Loucy (cell line): Measurements from ENCODE around the gene ILF3.

ENCODE experiments used
- H2AFZ ChIP-seq: fragments of 200-600 bp; sonication (generic); 2 replicates; pipeline ENCODE4 v1.6.0; 2016; ENCODE audit warnings: antibody characterized with exemption, mild to moderate bottlenecking, low read length, moderate library complexity
- H3F3A ChIP-seq: fragments of 200-600 bp; 2 replicates; pipeline ENCODE4 v1.6.0; 2016; ENCODE audit warnings: antibody characterized with exemption, low read depth, mild to moderate bottlenecking
- H3K27me3 ChIP-seq: fragments of 200-600 bp; sonication (generic); 2 replicates; pipeline ENCODE4 v1.6.1; 2014; ENCODE audit warnings: low read length, mild to moderate bottlenecking; ENCODE audit not compliant: insufficient read depth, poor library complexity, severe bottlenecking
- H3K36me3 ChIP-seq: fragments of 200-600 bp; sonication (generic); 2 replicates; pipeline ENCODE4 v1.6.1; 2016; ENCODE audit warnings: low read length; ENCODE audit not compliant: insufficient read depth
- H3K4me1 ChIP-seq: fragments of 200-600 bp; sonication (generic); 2 replicates; pipeline ENCODE4 v1.5.1; 2014; ENCODE audit warnings: low read length, mild to moderate bottlenecking; ENCODE audit not compliant: insufficient read depth, poor library complexity, severe bottlenecking
- H3K4me2 ChIP-seq: fragments of 200-600 bp; sonication (generic); 2 replicates; pipeline ENCODE4 v1.6.0; 2014; ENCODE audit warnings: antibody characterized with exemption, low read length, low read depth, mild to moderate bottlenecking; ENCODE audit not compliant: poor library complexity, severe bottlenecking
- H3K4me3 ChIP-seq: fragments of 200-600 bp; sonication (generic); 2 replicates; pipeline ENCODE4 v1.5.1; 2014; ENCODE audit warnings: low read length, mild to moderate bottlenecking, mixed read lengths; ENCODE audit not compliant: poor library complexity, severe bottlenecking
- H3K79me2 ChIP-seq: fragments of 200-600 bp; sonication (generic); 2 replicates; pipeline ENCODE4 v1.6.1; 2014; ENCODE audit warnings: low read length; ENCODE audit not compliant: insufficient read depth
- H3K9ac ChIP-seq: fragments of 200-600 bp; sonication (generic); 2 replicates; pipeline ENCODE4 v1.6.0; 2014; ENCODE audit warnings: mild to moderate bottlenecking, low read depth, low read length, moderate library complexity; ENCODE audit not compliant: poor library complexity, severe bottlenecking
- H3K9me2 ChIP-seq: fragments of 200-600 bp; sonication (generic); replicated peaks from 2 replicates; pipeline ENCODE4 v1.6.1; 2016; ENCODE audit warnings: low read depth, low read length, mixed read lengths
- H3K9me3 ChIP-seq: fragments of 200-600 bp; sonication (generic); 2 replicates; pipeline ENCODE4 v1.6.1; 2014; ENCODE audit warnings: mild to moderate bottlenecking, antibody characterized with exemption, low read length, low read depth; ENCODE audit not compliant: insufficient read depth
- H4K20me1 ChIP-seq: fragments of 200-600 bp; sonication (generic); 2 replicates; pipeline ENCODE4 v1.6.0; 2014; ENCODE audit warnings: antibody characterized with exemption, low read length, mild to moderate bottlenecking; ENCODE audit not compliant: insufficient read depth, poor library complexity, severe bottlenecking
- CTCF ChIP-seq: fragments of 200-600 bp; sonication (generic); conservative IDR thresholded peaks from 2 replicates; pipeline ENCODE4 v1.5.1; 2014; ENCODE audit warnings: mild to moderate bottlenecking, antibody characterized with exemption, low read length
- EZH2phosphoT487 ChIP-seq: fragments of 200-600 bp; IDR thresholded peaks from 2 replicates; pipeline ENCODE4 v1.6.1; 2018; ENCODE audit warnings: antibody characterized with exemption, mild to moderate bottlenecking, moderate library complexity, borderline replicate concordance

ILF3 gene

GRCh38 chr19:10686661-10687517 lies 32.7 kb downstream of the ILF3 start:
- Histone ChIP-seq H3K9ac (no peak overlapping the region), H3F3A (no peaks in the 10 kb centered on the region), H3K4me1 (no peaks in the 10 kb centered on the region), H2AFZ (no peak overlapping the region), H3K9me2 (no peaks in the 10 kb centered on the region), H3K27me3 (no peaks in the 10 kb centered on the region), H3K79me2 (peaks cover 3% of the 10 kb centered on the region; the same call in 1 of the 2 replicates), H3K36me3 (peaks cover 99% of the 10 kb centered on the region; the same call in 1 of the 2 replicates), H3K4me3 (no peak overlapping the region), H3K4me2 (no peak overlapping the region), H4K20me1 (peaks cover 31% of the 10 kb centered on the region), H3K9me3 (no peaks in the 10 kb centered on the region)
- no peak for TF ChIP-seq CTCF
- TF ChIP-seq EZH2phosphoT487, result no peak

GRCh38 chr19:10687518-10688288 lies 33.6 kb downstream of the ILF3 start:
- H3K4me1 ChIP-seq, result no peaks in the 10 kb centered on the region
- TF ChIP-seq EZH2phosphoT487 (no peak), CTCF (no peak)
- H3K27me3 ChIP-seq, result no peaks in the 10 kb centered on the region
- no peak overlapping the region for H3K9ac ChIP-seq
- peaks cover 3% of the 10 kb centered on the region; the same call in 1 of the 2 replicates for H3K79me2 ChIP-seq
- H4K20me1 ChIP-seq, result peaks cover 29% of the 10 kb centered on the region
- no peaks in the 10 kb centered on the region for H3K9me3 ChIP-seq
- H3F3A ChIP-seq, result 0 out of 2 replicates have a peak, but pooled peaks cover 2% of the 10 kb centered on the region
- peaks cover 99% of the 10 kb centered on the region; the same call in 1 of the 2 replicates for H3K36me3 ChIP-seq
- no peak overlapping the region for H3K4me3 ChIP-seq
- H2AFZ ChIP-seq, result no peak overlapping the region
- H3K4me2 ChIP-seq, result no peak overlapping the region
- H3K9me2 ChIP-seq, result no peaks in the 10 kb centered on the region

- Histone ChIP-seq H3K9me2 (no peaks in the 10 kb centered on the region), H3K9me3 (no peaks in the 10 kb centered on the region), H3F3A (0 out of 2 replicates have a peak, but pooled peaks cover 3% of the 10 kb centered on the region), H3K9ac (no peak overlapping the region), H3K4me3 (no peak overlapping the region), H3K27me3 (no peaks in the 10 kb centered on the region), H2AFZ (no peak overlapping the region), H3K4me2 (no peak overlapping the region), H3K36me3 (peaks cover 91% of the 10 kb centered on the region; the same call in 1 of the 2 replicates), H3K79me2 (no peaks in the 10 kb centered on the region), H3K4me1 (no peaks in the 10 kb centered on the region), H4K20me1 (peaks cover 29% of the 10 kb centered on the region)
- TF ChIP-seq CTCF (no peak), EZH2phosphoT487 (no peak)
Measured at GRCh38 chr19:10688545-10689280, 34.6 kb downstream of the ILF3 start.
